NCI-H510A treated with DMSO at 0.1 percent for 48 hours (cell line): Measurements from ENCODE around the gene CYTH1.

Experiments used
- DNase-seq: peaks from one replicate; lab custom pipeline; 2025; lab: John Stamatoyannopoulos, UW

CYTH1 gene

DNA sequence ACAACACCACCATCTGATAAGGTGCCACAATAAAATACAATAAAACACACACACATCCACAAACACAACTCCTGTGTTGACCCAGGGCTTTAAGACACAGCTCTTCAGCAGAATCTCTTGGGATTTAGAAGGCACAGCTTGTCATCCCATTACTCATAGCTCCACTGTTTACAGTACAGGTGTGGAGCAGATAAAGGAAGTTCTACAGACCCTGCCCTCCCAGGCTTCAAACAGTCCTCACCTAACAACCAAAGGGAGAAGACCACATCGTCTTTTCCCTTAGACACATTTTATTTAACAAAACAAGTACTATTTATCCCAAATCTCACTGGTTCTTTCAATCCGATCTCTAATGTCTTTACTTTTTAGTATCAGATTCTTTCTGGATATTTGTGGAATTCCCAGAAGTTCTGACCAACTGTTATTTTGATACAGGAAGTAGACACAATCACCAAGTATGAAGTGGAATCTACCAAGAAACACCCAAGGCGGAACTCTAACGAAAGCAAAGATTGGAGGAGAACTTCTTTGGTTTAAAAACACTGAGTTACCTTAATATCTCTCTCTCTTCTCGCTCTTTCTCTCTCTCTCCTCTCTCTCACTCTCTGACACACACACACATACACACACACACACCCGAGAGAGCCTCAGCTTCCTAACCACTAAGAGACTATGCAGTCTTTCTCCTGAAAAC lies 46.1 kb downstream of the CYTH1 start:
- peak; percentile 38 for DNase-seq

DNA sequence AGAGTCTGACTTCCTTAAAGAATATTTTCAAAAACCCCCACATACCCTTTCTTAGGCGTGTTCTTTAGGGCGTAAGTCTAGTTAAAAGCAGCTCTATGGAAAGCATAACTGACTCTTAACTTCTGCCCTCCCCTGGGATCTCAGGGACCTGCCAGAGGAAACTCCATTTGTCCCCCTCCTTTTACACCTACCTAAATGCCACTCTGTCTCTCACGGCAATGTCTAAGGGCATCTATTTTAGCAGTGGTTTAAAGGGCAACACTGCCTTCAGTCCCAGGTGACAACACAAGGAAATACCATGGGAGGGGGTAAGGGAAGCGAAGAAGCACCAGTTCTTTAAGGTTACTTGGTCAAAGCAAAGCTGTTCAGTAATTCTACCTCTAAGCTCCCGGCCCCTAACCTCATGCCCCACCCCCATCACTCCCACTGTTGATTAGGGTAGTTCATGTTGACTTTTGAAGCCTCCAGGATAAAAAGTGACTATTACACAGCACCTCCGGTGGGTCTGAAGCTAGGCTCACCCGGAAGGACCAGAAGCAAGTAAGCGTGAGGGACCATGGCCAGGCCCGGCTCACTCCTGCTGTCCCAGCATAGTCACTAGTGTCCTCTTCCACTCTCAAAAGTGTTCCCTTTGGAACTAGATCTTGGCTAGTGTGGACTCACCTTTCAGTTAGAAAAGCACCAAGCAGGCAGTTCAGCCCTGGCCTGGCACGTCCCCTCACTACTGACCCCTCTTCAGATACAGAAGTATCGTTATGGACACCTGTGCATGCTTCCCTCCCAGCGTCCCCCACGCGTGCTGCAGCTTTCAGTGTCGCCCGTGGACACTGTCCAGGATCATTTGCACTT lies 47.1 kb downstream of the CYTH1 start:
- DNase-seq, result no peak

DNA sequence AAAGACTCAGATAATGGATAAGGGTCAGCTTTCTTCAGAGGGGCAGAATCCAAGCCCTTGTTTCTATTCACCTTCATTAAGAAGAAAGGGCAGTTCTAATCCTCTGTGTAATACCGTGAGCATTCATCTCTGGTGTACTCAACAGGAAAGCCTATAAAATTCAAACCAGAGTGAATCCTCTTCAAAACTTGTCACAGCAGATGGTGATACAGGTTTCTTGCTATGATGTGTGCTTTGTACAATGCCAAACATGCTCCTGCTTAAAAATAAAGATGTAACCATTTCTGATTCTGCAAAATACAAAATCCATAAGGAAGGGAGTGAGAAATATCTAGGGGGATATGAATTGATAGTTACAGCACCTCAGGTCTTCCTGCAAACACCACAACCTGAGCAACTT lies 49.7 kb downstream of the CYTH1 start:
- no peak for DNase-seq

DNA sequence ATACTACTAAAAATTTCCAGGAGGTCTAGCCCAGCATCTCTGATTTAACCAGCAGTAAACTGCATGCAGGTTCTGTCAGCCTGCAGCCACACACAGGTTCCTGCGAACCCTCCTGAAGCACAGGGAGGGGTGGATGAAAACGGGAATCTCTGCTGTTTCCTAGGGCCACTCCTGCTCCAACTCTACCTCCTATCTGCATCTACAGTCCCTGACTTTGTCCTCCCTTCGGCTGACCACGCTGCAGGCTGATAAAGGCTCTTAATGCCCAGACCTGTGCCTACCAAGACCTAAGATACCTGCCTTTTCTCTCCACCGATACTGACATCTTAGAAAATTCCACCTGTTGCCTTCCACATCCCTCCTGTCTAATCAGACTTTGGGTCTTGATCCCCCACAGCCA lies 50.2 kb downstream of the CYTH1 start:
- no peak for DNase-seq

DNA sequence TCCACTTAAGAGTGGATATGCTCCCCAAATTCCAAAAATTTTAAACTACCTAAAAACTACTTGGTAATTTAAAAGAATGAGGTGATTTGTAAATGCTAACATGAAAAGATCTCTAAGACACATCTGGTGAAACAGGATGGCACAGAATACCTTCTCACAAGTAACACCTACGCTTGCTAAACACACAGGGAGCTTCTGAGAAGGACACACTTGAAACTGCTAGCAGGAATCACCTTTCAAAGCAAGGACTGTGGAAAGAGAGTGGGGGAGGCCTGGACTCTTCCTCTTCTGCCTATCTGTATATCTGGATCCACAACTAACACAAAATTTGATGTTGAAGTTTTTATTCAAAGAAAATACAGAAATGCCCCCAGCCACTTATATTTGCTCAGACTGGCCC lies 52.4 kb downstream of the CYTH1 start:
- DNase-seq, result peak; percentile 60

DNA sequence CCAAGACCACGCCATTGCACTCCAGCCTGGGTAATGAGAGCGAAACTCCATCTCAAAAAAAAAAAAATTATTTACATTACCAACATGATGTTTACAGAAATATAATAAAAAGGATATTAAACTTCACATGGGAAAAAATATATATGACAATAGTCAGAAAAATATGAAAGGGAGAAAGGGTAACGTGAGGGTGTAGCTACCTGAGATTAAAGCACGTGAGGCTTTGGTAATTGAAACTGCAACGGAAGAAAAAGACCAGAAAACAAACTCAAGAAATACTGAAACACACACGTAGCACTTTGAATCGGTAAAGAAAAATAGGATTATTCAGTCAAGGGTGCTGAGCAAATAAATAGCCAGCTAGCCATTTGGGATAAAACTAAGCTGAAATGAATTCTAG lies 53.6 kb downstream of the CYTH1 start:
- DNase-seq, result no peak

DNA sequence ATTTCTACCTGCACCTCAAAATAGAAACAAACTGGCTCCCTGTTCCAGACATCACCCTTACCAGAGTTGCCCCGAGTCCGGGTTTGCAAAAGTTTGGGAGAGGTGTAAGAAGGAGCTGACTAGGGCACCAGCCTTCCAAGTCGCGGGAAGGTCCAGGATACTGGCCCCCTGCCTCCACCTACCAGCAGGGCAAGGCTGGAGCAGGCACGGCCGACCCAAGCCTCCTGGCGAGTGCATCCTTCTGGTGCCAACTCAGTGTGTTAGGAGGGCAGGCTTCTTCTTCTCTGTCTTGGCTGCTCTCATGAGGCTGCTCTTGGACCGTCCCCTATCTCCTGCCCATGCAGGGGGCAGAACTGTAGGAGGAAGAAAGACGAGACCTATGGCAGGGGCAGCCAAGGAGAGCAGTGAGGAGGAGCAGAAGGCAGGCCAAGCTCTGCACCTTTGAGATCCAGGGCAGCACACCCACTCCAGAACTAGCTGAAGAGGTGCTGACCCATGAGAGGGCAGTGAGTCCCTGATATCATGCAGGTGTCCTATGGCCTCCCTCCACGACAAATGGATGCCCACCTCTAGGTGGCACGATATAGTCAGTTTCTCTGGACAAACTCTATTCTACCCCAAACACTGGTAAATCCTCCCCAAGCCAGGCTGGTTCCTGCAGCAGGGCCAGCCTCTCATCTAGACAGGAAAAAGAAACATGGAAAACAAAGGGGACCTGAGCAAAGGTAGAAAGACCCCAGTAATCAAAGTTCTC lies 54.4 kb downstream of the CYTH1 start:
- DNase-seq, result no peak

DNA sequence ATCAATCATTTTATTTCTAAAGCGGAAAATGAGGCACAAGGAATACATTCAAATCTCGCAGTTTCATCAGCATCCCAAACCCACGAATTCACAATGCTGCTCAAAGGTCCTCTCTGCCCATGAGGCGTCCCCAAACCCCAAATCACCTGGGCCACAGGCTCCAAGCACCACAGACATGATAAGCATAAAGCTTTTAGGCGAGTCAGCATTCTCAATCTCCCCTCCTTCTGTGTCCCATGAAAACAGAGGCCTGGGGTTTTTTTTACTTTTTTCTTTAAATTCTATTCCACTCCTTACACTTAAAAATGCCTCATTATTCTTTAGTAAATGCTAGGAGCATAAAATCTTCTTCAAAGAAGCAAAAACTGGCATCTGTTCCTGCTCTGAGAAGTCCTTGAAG lies 55.0 kb downstream of the CYTH1 start:
- DNase-seq, result no peak

DNA sequence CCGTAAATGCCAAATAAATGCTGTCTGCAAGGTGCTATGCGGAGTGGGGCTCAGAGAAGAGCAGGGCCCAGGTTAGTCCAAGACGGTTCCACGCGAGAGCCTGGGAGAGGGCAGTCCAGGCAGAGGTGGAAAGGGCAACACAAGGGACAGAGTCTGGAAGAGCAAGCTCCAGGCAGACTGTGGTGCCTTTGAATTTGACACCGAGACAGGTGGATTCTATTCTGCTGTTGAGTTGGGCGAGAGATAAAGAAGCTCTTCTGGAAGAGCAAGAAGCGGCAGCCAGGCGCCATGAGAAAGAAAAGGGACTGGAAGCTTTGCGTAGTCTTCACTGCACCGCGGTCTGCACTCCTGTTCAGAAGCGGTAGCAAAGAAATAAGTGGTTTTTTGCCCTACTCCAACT lies 55.6 kb downstream of the CYTH1 start:
- no peak for DNase-seq

DNA sequence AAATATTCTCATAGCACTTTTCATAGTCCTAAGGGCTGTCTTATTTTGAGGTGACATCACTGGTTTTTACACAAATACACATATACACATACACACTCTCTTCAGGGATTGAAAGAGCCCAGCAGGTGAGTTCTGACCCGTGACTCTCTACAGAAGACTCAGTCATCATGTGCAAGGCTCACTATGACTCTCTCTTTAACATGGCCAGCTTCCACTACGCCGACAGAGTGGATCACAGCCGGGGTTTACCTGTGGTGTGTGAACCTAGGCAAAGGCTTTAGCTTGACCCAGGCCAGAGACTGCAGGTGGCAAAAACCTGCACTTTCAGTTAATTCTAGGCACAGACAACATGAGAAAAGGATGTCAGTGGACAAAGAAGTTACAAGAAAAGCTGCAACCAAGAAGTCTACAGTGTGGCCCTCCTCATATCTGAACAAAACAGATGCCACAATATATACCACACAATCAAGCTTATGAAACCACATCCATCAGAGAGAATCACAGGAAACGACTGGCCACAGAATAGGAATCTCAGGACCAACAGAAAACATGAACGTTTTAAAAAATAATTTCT lies 56.5 kb downstream of the CYTH1 start:
- DNase-seq, result no peak

DNA sequence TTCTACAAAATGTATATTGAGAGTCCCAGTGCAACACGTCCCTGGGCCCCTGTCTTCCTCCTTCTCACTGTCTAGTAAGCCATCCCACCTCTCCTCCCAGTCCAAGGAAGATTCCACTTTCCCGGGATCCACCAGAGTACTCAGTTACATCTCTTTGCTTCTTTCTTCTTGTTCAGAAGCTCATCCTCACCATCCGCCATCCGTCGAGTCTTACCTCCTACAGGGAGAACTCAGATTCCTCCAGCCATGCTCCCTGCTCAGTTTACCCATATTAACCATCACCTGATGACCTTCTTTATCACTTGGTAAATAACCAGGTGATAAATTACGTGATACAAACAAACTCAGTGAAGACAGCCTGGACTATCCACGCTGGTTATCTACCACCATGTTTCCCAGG lies 57.1 kb downstream of the CYTH1 start:
- DNase-seq, result no peak

DNA sequence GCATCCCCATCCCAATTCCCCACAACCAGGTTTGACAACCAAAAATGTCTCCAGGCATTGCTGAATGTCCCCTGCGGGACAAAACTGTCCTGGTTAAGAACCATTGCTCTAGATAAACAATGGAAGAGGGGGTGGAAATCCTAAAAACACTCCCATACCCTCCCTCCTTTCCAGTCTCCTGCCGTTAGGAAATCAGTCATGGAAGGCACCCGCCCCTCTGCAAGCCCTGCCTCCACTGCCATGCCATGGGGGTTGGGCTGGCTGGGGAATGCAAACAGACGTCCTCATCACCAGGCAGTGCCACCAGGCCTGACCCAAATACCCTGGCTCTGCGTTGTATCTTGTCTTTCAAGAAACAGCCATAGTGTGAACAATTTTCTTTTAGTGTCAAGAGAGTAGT lies 57.5 kb downstream of the CYTH1 start:
- peak; percentile 24 for DNase-seq

DNA sequence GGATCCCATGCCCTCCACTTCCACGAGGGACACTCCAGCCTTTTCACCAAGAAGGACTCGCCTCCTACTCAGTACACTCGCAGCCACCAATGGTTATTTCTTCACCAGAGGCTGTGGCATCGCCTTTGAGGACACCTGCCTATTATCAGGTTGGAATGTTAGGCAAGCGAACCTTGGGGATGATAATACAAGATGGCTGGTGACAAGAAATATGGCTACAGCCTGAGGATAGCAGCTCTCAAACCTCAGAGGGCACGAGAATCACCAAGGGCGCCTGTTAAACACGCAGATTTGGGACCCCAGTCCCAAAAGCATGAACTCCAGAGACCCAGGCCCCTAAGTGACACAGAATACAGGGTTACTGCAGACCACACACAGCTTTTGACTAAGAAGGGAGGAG lies 58.1 kb downstream of the CYTH1 start:
- DNase-seq, result no peak

DNA sequence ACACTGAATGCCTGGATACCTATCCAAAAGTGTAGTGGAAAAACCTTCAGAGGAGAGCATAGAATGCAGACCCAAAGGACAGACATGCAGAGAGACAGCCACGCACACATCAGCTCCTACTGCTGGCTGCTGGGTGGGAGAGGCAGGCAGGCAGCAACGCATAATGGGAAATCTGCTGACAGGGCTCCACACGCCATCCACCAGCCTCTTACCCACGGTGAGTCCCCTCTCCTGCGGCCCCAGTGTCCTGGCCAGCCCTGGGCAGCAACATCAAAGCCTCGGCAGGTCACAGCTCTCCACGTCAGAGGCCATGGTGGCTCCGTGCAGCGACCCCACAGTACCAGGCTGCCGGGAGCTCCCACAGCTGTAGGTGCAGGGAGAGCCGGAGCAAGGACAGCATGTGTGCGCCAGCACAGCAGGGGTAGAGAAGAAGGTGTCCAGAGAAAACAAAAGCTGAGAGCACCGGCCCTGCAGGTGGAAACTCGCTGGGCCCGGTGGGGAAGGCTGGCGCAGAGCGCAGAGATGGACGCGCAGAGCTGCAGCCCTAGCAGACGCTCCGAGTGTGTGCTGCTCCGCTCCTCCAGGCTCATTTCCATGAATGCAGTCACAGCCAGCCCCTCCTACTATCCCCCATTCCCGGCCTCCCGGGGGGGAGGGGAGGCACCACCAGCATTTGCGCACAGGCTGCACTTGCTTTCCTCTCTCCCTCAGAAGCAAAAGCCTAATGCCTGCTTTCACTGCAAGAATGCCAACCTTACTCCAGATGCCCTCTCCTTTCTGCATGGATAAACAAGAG lies 58.9 kb downstream of the CYTH1 start:
- DNase-seq, result peak; percentile 61

DNA sequence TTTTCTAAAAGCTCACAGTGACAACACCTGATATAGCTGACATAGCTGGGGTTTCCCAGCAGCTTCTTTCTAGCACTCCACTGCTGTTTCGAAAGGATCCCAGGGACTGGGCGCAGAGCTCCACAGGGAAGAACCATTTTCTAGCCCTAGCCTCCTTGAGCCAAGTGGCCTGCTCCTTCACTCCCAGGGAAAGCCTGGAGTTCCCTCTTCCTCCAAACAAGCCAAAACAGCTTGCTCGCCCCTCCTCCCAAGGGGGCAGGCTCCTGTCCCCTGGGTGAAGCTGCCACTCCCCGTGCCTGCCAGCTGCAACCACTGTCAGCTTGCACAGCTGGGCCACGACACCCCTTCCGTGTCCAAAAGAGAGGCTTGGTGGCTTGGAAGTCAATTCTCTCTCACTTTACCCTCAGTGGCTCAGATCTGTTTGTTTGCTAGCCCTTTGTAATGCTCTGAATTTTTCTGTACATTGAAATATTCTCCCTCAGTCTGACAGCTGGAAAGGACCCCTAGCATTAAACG lies 59.8 kb downstream of the CYTH1 start:
- no peak for DNase-seq

DNA sequence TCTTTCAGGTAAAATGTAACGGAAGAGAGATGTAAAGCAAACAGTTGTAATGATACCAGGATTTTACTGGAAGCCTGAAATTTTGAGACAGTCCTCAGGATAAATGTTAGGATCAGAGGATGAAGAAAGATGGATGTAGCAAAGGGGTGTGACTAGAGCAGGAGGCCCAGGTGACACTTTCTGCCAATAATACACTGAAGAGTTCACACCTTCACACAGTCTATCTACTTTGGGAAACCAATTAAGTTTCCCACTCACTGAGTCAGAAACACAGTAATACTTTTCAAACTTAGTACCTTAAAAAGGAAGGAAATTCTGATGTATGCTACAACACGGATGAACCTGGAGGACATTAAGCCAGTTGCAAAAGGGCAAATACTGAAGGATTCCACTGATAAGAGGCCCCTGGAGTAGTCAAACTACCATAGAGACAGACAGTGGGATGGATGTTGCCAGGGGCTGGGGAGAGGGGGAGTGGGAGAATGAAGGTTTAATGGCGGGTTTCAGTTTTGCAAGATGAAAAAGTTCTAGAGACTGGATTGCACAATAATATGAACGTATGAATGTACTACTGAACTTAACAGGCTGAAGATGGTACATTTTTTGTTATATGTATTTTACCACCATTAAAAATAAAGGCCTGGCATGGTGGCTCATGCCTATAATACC lies 62.3 kb downstream of the CYTH1 start:
- no peak for DNase-seq

DNA sequence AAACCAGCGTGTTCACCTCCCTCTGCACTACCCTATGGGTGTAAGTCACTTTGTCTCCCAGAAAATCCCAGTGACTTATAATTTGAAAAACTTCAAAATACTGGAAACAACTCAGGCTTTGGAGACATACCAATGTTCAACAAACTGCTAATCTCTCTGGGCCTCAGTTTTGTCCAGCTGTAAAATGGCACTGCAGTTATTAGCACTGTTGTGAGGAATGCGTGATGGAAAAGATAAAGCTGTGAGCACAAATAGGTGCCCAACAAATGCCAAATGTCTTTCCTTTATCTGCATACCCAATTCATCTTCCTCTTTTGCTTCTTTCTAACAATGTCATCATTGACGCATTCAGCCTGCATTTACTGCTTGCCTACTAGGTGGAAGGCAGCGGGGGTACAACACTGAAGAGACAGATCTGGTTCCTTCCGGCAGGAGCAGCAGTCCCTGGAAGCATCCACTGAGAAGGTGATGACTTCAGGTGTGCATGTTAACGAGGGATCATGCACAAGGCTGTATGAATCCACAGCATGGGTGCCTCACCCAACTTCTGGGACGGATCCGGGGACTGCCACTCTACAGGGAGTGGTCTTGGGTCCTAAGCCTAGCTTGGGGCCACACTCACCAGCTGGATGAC lies 63.4 kb downstream of the CYTH1 start:
- DNase-seq, result peak; percentile 32

DNA sequence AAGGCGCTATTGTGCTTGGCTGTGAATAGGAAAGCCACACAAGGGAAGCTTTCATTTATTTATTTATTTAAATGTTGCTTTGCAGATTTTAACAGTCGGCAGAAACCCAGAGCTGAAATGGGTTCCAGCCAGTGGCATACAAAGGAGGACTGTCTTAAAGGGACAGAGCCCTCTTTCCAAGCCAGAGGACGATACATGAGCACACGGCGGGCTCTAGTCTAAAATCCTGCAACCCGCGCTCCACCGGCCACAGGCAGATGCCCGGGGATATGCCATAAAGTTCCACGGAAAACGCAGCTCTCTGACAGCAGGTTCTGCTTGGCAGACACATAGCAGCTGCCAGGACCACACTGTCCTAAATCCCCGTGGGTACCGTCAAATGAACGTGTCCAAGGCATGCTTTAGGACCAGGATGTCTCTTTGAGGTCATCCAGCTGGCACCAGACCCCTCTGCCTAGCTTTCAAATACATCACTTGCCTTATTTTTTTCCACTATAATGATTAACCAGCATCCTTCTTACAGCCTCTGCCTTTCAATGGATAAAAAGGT lies 64.6 kb downstream of the CYTH1 start:
- peak; percentile 55 for DNase-seq

DNA sequence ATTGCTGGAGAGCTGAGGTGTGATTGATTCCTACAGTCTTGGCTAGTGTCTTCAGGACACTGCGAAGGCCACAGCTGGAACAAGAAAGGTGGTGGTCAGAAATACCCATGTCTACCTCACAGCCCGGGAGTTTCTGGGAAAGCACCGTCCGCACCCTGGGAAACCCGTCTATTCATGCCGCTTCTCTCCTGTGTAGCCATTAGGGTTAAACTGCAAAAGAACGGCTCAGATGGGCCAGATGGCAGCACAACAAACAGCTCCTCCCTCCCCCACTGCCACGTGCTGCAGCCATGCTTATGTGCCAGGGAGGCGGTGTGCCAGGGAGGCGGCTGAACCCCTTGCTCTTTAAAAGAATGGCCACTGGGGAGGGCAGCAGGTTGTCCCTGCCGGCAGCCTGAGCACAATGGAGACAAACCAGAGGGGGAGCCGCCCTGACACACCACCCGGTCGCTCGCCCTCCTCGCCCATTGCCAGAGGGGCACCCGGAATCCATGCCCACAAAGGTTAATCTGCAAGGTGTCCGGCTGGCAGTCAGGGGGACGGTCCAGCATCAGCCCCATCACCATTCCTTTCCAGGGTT lies 65.2 kb downstream of the CYTH1 start:
- DNase-seq, result peak; percentile 84

DNA sequence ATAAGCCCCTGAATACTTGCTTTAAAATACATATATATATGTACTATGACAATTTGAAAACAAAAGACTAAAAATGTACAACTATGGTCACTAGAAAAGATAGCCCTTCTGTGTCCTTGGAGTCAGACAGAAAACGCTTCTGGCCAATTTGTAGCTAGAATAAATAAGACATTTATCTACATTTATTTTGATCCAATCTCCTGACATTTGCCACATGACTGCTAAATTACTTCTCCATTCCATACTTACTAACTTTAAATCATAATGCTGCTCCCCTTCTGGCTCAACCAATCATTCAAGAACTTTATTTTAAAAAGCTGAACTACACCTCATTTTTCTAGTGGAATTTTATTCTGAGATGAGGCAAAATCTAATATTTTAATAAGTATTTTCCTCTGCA lies 65.8 kb downstream of the CYTH1 start:
- DNase-seq, result no peak
